ENCODE measurements around the gene DNAH7. TPM values are rescaled to one million over a fixed set of nuclear protein-coding genes. Genes with fewer than 3 reads are reported as not detected.

Gene DNAH7
- polyA plus RNA-seq, 1 donor (not counting 4 experiments of a cell fraction or from before 2014, with no cell fraction given) = 0.17 TPM

GRCh38 chr2:196000551-196000950, 68.1 kb downstream of the DNAH7 start:
- Histone ChIP-seq H3K36me3 (ENCODE audit: control insufficient read depth in 2 of 2, extremely low read depth in 1 of 2, insufficient read depth in 2 of 2, low read length in 2 of 2) (no peaks in the 10 kb centered on the region), H3K4me3 (ENCODE audit: control insufficient read depth in 2 of 3, extremely low read depth in 1 of 3, insufficient read depth in 2 of 3, low read depth in 1 of 3, low read length in 3 of 3) (no peak overlapping the region), H3K27ac (ENCODE audit: control insufficient read depth, insufficient read depth, low read length) (no peak overlapping the region), H3K27me3 (ENCODE audit: control insufficient read depth, extremely low read depth, insufficient read depth, low read length) (no peaks in the 10 kb centered on the region), H4K20me1 (ENCODE audit: control insufficient read depth, extremely low read depth, insufficient read depth, low read length) (no peaks in the 10 kb centered on the region), H3K4me2 (ENCODE audit: control insufficient read depth, extremely low read depth, insufficient read depth, low read depth, low read length) (no peak overlapping the region), H3K9me3 (ENCODE audit: control insufficient read depth, low read depth, low read length) (no peaks in the 10 kb centered on the region), H3K9ac (ENCODE audit: control insufficient read depth, extremely low read depth, insufficient read depth, low read length) (no peak overlapping the region), H3K4me1 (ENCODE audit: control insufficient read depth, extremely low read depth, insufficient read depth, low read length) (no peaks in the 10 kb centered on the region), H3K9me1 (ENCODE audit: control insufficient read depth, extremely low read depth, insufficient read depth, low read length) (no peaks in the 10 kb centered on the region), H3K79me2 (ENCODE audit: control insufficient read depth, insufficient read depth, low read length) (no peaks in the 10 kb centered on the region), H2AFZ (ENCODE audit: control insufficient read depth, low read length) (no peak overlapping the region)
- FAIRE-seq = no peak
- TF ChIP-seq EZH2 (IDR thresholded peaks at IDR 0.05; ENCODE audit: low read length) (no peak), CTCF (optimal IDR thresholded peaks at IDR 0.05 in 1 of 3, IDR thresholded peaks at IDR 0.05 in 1 of 3, conservative IDR thresholded peaks at IDR 0.05 in 1 of 3; ENCODE audit: extremely low read depth in 1 of 3, insufficient read depth in 2 of 3, low read length in 3 of 3) (no peak)
- DNase-seq (ENCODE audit: low read depth, low spot score) = no peak
- dilution Hi-C loops (cut with MboI; ENCODE audit: extremely low pct_ligation_motif_present, low sequenced_read_pairs) = no loop called here

- no peaks in the 10 kb centered on the region for H3K79me2 ChIP-seq (ENCODE audit: control insufficient read depth, insufficient read depth, low read length)
- H2AFZ ChIP-seq (ENCODE audit: control insufficient read depth, low read length) = no peak overlapping the region
- no peak overlapping the region for H3K4me3 ChIP-seq (ENCODE audit: control insufficient read depth in 2 of 3, extremely low read depth in 1 of 3, insufficient read depth in 2 of 3, low read depth in 1 of 3, low read length in 3 of 3)
- H3K4me1 ChIP-seq (ENCODE audit: control insufficient read depth, extremely low read depth, insufficient read depth, low read length) = no peaks in the 10 kb centered on the region
- FAIRE-seq (no peak), DNase-seq (ENCODE audit: low read depth, low spot score) (no peak)
- no peak overlapping the region for H3K9ac ChIP-seq (ENCODE audit: control insufficient read depth, extremely low read depth, insufficient read depth, low read length)
- H3K9me1 ChIP-seq (ENCODE audit: control insufficient read depth, extremely low read depth, insufficient read depth, low read length) = no peaks in the 10 kb centered on the region
- no peak overlapping the region for H3K4me2 ChIP-seq (ENCODE audit: control insufficient read depth, extremely low read depth, insufficient read depth, low read depth, low read length)
- no peaks in the 10 kb centered on the region for H3K36me3 ChIP-seq (ENCODE audit: control insufficient read depth in 2 of 2, extremely low read depth in 1 of 2, insufficient read depth in 2 of 2, low read length in 2 of 2)
- TF ChIP-seq EZH2 (IDR thresholded peaks at IDR 0.05; ENCODE audit: low read length) (no peak), CTCF (optimal IDR thresholded peaks at IDR 0.05 in 1 of 3, IDR thresholded peaks at IDR 0.05 in 1 of 3, conservative IDR thresholded peaks at IDR 0.05 in 1 of 3; ENCODE audit: extremely low read depth in 1 of 3, insufficient read depth in 2 of 3, low read length in 3 of 3) (no peak)
- H3K27ac ChIP-seq (ENCODE audit: control insufficient read depth, insufficient read depth, low read length) = no peak overlapping the region
- no peaks in the 10 kb centered on the region for H3K27me3 ChIP-seq (ENCODE audit: control insufficient read depth, extremely low read depth, insufficient read depth, low read length)
- no peaks in the 10 kb centered on the region for H3K9me3 ChIP-seq (ENCODE audit: control insufficient read depth, low read depth, low read length)
- H4K20me1 ChIP-seq (ENCODE audit: control insufficient read depth, extremely low read depth, insufficient read depth, low read length) = no peaks in the 10 kb centered on the region
- dilution Hi-C loops (cut with MboI; ENCODE audit: extremely low pct_ligation_motif_present, low sequenced_read_pairs) = no loop called here
Measured at GRCh38 chr2:195998070-195998469, 70.6 kb downstream of the DNAH7 start.
